Measurements from ENCODE around the gene SLC30A3.

Gene SLC30A3

DNA sequence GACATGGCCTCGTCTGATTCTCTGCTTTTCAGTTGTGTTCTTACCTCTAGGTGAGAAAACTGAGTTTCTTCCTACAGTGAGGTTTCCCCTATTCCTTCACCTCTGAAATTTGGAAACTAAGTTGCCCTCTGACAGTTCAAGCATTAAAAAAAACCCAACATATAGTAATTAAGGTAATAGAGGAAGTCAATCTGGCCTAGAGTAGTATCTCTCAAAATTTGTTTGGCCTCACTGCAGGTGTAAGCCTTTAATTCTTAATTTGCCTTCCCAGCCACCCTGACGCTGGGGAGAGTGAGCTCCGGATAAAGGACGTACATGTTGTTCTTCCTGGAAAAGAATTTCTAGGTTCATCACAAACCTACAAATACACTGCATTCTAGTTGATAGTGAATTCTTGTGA is 44.2 kb downstream of the SLC30A3 start:
- DNase-seq (ENCODE audit: insufficient read length) (no peak), FAIRE-seq (no peak)
- TF ChIP-seq POLR2AphosphoS5 (IDR thresholded peaks at IDR 0.05; ENCODE audit: low read depth, low read length) (no peak), TAF1 (IDR thresholded peaks at IDR 0.05; ENCODE audit: borderline replicate concordance, low read depth, low read length) (no peak), POLR2A (IDR thresholded peaks at IDR 0.05; ENCODE audit: low read depth, low read length) (no peak)

DNA sequence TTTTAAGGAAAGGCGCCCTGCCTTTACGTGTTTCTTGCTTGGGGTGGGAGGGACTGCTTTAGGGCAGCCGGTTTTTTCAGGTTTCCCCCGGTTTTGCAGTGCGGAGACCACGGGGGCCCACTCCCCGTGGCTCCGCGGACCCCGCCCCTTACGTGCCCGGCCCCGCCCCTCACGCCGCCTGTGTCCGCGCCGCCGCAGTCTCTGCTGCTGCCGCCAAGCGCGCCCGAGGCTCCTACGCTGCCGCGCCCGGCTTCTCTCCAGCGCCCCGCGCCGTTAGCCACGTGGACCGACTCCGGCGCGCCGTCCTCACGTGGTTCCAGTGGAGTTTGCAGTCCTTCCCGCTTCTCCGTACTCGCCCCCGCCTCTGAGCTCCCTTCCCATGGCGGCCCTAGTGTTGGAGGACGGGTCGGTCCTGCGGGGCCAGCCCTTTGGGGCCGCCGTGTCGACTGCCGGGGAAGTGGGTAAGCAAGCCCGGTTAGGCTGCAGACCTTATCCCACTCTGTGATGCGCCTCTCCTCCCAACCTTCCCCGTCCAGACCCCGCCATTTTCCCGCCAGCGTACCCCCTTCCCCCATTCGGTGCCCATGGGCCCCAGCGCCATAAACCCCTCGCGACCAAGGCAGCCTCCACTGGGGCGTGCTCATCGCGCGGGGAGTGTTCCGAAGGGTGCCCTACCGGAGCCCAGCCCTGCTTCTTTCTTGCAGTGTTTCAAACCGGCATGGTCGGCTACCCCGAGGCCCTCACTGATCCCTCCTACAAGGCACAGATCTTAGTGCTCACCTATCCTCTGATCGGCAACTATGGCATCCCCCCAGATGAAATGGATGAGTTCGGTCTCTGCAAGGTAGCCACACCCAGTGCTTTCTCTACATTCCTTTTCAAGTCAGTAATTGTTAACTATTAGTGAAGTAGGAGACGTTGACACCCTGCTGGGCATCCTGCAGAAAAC is 45.4 kb downstream of the SLC30A3 start, which contains the start of gene CAD:
TSS of gene CAD (plus strand) at position 197 of the 949 bp plus-strand sequence. CDS start at position 380, 183 bp downstream.
- FAIRE-seq (peak; percentile 92), DNase-seq (ENCODE audit: insufficient read length) (peak; percentile 87)
- TF ChIP-seq POLR2AphosphoS5 (IDR thresholded peaks at IDR 0.05; ENCODE audit: low read depth, low read length) = peak; percentile 87
- TF ChIP-seq TAF1 (IDR thresholded peaks at IDR 0.05; ENCODE audit: borderline replicate concordance, low read depth, low read length) = peak; percentile 75
- TF ChIP-seq POLR2A (IDR thresholded peaks at IDR 0.05; ENCODE audit: low read depth, low read length) = peak; percentile 86

DNA sequence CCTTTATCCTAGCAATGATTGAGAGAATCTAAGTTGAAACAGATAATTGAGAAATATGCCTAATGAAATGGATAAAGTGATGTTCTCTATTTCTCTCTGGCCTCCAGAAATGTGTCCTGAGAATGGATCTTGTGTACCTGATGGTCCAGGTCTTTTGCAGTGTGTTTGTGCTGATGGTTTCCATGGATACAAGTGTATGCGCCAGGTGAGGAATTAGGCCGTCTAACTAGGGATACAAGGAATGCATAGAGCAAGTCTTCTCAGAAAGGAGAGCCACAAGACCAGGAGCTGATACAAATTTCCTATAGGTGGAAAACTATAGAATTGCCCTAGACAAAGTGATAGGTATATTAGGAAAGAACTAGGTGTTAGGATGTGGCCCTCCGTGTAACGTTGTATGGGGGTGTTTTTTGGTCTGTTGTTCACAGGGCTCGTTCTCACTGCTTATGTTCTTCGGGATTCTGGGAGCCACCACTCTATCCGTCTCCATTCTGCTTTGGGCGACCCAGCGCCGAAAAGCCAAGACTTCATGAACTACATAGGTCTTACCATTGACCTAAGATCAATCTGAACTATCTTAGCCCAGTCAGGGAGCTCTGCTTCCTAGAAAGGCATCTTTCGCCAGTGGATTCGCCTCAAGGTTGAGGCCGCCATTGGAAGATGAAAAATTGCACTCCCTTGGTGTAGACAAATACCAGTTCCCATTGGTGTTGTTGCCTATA is 46.3 kb downstream of the SLC30A3 start:
- no peak for TF ChIP-seq POLR2A (IDR thresholded peaks at IDR 0.05; ENCODE audit: low read depth, low read length)
- TF ChIP-seq POLR2AphosphoS5 (IDR thresholded peaks at IDR 0.05; ENCODE audit: low read depth, low read length) = no peak
- TF ChIP-seq TAF1 (IDR thresholded peaks at IDR 0.05; ENCODE audit: borderline replicate concordance, low read depth, low read length) = no peak
- DNase-seq (ENCODE audit: insufficient read length) (no peak), FAIRE-seq (no peak)

DNA sequence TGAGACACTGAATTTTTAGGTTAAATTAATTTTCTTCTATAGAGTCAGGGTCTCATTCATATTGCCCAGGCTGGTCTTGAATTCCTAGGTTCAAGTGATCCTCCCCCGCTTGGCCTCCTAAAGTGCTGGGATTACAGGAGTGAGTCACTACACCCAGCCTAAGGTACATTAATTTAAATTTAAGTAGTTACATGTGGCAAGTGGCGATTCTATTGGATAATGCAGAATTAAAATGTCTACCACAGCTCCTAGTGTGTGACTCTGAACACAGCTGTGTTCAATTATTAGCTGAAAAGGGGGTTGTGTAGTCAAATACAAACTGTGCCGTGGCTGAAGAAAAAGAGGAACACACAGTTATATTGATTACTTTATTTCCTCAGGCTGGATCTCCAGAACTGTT is 47.9 kb downstream of the SLC30A3 start:
- no peak for DNase-seq (ENCODE audit: insufficient read length)
- TF ChIP-seq POLR2AphosphoS5 (IDR thresholded peaks at IDR 0.05; ENCODE audit: low read depth, low read length) (no peak), POLR2A (IDR thresholded peaks at IDR 0.05; ENCODE audit: low read depth, low read length) (no peak)
- FAIRE-seq = no peak

DNA sequence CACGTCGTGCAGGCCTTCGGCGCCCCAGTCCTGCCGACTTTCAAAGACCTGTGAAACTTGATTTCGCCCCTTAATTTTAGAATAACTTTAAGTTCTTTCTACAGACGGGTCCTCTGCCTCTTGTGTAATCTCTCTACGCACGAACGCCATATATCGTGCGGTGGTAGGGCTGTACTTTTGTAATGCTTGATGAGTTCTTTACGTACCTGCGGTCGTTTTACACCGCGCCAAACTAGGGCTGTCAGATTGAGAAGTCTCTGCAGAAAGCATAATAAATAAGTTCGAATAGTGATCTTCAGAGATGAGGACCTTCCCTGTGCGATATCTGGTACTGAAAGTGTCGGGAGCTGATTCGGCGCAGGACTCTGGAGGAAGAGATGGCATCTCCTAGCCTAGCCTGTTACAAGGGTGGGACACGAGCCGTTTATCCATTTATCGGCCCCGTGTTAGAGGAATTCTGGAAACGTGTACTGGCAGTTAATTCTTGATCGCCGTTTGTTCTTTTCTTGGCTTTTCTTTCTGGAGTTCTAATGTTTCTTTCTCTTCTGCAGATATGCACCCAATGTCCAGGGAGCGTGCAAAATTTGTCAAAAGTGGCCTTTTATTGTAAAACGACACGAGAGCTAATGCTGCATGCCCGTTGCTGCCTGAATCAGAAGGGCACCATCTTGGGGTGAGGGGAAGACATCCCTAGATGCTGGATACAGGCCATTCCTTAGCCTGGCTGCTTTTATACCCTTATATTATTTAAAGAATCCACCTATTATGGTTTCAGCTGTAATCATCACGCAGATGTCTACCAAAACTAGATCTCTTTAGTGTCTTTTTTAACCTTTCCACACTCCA is 50.0 kb downstream of the SLC30A3 start:
- no peak for TF ChIP-seq TAF1 (IDR thresholded peaks at IDR 0.05; ENCODE audit: borderline replicate concordance, low read depth, low read length)
- TF ChIP-seq POLR2AphosphoS5 (IDR thresholded peaks at IDR 0.05; ENCODE audit: low read depth, low read length) = no peak
- TF ChIP-seq POLR2A (IDR thresholded peaks at IDR 0.05; ENCODE audit: low read depth, low read length) = no peak
- no peak for FAIRE-seq
- no peak for DNase-seq (ENCODE audit: insufficient read length)

DNA sequence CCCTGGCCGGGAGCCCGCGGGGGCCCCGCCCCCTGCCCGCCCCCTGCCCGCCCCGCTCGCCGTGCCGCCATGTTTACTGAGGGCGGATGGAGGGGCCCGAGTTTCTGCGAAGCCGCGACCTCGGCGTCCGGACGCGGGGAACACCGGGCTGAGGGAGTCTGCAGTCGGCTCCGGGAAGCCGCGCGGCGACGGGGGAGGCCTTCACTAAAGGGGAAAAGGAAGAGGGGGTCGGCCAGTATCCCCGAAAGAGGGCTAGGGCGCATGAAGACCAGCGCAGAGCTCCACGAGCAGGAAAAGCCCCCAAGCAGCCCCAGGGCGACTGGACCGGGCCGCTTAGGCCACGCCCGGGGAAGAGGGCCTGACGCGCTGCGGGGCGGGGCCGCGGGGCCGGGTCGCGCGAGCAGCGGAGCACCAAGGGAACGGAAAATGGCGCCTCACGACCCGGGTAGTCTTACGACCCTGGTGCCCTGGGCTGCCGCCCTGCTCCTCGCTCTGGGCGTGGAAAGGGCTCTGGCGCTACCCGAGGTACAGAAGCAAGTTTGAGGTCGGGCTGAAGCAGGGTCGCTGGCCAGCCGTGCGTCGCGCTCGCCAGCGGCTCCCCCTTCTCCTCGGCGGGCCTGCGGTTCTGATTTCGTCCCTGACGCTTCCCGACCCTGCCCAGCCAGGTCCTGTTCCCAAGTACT is 50.8 kb downstream of the SLC30A3 start, which contains the start of the genes ATRAID and SLC5A6:
TSS of gene ATRAID (plus strand) at position 99 of the 683 bp plus-strand sequence. CDS start at position 427, 328 bp downstream.
TSS of gene SLC5A6 (minus strand) at position 326 of the 683 bp plus-strand sequence. CDS start 4,618 bp downstream, outside the sequence.
- peak; percentile 96 for FAIRE-seq
- TF ChIP-seq POLR2AphosphoS5 (IDR thresholded peaks at IDR 0.05; ENCODE audit: low read depth, low read length) (peak; percentile 92), POLR2A (IDR thresholded peaks at IDR 0.05; ENCODE audit: low read depth, low read length) (peak; percentile 96), TAF1 (IDR thresholded peaks at IDR 0.05; ENCODE audit: borderline replicate concordance, low read depth, low read length) (peak; percentile 94)
- peak; percentile 96 for DNase-seq (ENCODE audit: insufficient read length)

DNA sequence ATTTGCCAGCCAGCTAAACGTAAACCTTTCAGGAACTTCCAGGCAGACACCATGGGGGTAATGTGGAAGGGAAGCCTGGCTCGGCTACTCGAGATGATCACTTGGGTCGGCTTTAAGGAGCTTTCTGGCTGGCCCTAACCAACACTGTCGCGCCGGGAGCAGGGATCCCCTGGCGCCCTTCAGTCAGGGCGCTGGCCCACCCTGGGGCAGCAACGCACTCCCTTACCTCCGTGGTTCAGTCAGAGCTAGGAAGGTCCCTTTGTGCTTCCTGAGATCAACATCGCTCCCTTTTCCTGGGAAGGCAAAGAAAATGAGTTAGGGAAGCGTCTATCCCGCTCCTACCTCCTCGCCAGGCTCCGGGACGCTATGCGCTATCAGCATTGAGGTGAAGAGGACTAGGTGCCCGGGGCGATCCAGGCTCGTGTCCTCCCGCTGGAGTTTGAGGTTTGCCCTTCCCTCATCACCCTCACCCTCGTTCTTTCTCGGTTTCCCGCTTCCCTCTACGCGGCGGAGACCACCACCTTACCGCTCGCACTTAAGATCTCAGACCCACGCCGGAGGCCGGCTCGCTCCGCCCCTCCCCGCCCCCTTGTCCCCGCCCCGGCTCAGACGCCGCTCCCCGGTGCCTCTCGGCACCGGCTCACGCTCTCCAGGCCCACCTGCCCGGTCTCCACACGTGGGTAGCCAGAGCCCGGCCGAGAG is 51.5 kb downstream of the SLC30A3 start:
- no peak for DNase-seq (ENCODE audit: insufficient read length)
- FAIRE-seq = peak; percentile 21
- no peak for TF ChIP-seq TAF1 (IDR thresholded peaks at IDR 0.05; ENCODE audit: borderline replicate concordance, low read depth, low read length)
- TF ChIP-seq POLR2AphosphoS5 (IDR thresholded peaks at IDR 0.05; ENCODE audit: low read depth, low read length) = no peak
- no peak for TF ChIP-seq POLR2A (IDR thresholded peaks at IDR 0.05; ENCODE audit: low read depth, low read length)

DNA sequence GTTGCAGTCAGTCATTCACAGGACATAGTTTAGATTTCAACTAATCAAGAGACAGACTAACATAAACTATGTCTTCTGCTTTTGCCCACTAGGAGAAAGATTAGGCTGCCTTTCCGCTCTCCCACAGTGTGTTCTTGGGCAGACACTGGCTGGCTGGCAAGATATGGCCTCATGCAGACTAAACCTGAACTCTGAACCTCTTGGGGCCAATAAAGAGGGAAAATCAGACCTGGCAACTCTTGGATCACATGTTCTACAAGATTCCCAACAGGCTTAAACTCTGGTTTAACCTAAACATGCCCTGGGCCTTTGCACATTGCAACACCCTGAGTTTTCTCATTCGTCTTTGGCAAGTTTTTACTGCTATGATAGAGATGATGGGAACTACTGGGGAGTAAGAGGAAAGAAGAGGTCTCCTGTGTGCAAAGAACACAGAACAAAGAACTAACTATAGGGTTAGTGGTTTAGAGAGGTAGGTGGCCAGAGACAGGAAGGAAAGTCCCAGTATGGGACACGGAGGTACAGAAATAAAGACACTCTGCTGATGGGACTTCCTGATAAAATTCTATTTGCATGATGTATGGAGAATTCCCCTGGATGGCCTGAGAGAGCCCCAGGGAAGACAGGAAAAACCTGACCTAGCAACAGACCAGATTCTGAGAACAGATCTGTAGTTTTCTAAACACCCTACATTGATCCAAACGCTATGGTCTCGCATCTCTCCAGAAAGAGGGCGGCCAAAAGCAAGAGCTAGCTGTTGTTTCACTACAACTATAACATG is 53.0 kb downstream of the SLC30A3 start:
- FAIRE-seq (no peak), DNase-seq (ENCODE audit: insufficient read length) (no peak)
- TF ChIP-seq POLR2A (IDR thresholded peaks at IDR 0.05; ENCODE audit: low read depth, low read length) (no peak), POLR2AphosphoS5 (IDR thresholded peaks at IDR 0.05; ENCODE audit: low read depth, low read length) (no peak)

DNA sequence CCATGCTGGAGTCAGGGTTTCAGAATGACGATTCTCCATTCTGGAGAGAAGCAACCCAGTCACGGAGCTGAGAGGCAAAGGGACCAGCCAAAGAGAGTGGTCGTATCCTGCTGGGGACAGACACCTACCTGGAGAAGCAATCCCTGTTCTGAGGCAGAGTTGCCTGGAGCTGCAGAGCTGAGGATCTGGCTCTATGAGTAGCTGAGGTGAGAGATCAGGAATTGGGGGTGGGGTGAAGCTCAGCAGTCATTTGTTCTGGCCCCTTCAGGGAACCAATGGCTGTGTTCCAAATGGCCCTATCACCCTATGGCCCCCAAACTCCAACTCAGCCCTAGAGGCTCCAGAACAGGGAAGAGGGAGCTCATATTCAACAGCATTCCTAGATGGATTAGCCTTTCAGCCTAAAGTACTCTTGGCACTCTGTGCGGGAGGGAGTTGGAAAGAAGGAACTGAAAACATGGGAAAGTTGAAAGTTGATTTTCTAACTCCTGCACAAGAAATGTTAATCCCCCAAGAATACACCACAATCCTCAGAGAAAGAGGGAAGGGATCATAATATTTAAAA is 54.3 kb downstream of the SLC30A3 start:
- TF ChIP-seq TAF1 (IDR thresholded peaks at IDR 0.05; ENCODE audit: borderline replicate concordance, low read depth, low read length) (no peak), POLR2A (IDR thresholded peaks at IDR 0.05; ENCODE audit: low read depth, low read length) (no peak), POLR2AphosphoS5 (IDR thresholded peaks at IDR 0.05; ENCODE audit: low read depth, low read length) (no peak)
- no peak for FAIRE-seq
- DNase-seq (ENCODE audit: insufficient read length) = no peak

Measured in GM12892 (cell line).